Astrocyte (in vitro differentiated cells and primary cell): ENCODE results near the gene KCTD21.

Source experiments
- CTCF ChIP-seq: IDR thresholded peaks from 2 replicates; pipeline ENCODE4 v1.5.1; 2011; ENCODE audit warnings: low read depth, mild to moderate bottlenecking, inconsistent platforms, low read length, moderate library complexity; ENCODE audit not compliant: insufficient read depth
- EZH2 ChIP-seq: IDR thresholded peaks from 2 replicates; pipeline ENCODE4 v1.6.1; 2012; ENCODE audit warnings: mild to moderate bottlenecking, low read length, inconsistent platforms; ENCODE audit not compliant: insufficient read depth

- TF ChIP-seq CTCF (no peak), EZH2 (no peak)
Observed at GRCh38 chr11:78176605-78177141, 11.8 kb downstream of the KCTD21 start.
